G401.6 (cell line): Measurements from ENCODE around the gene ACOT11.

Experiments
- FAIRE-seq: peaks from 2 replicates; lab custom pipeline; 2012; peaks lifted over from hg19 to GRCh38; lab: Jason Lieb, UNC

The ACOT11 gene

GRCh38 chr1:54565113-54565501 is 17.1 kb downstream of the ACOT11 start:
- FAIRE-seq, result no peak

- no peak for FAIRE-seq
Measured at GRCh38 chr1:54566438-54567141, 18.6 kb downstream of the ACOT11 start.

- no peak for FAIRE-seq
Measured at GRCh38 chr1:54567961-54568360, 19.9 kb downstream of the ACOT11 start.

GRCh38 chr1:54569339-54569738 is 21.3 kb downstream of the ACOT11 start:
- FAIRE-seq, result no peak

GRCh38 chr1:54570161-54570560 is 22.1 kb downstream of the ACOT11 start:
- FAIRE-seq, result no peak

- FAIRE-seq, result no peak
Measured at GRCh38 chr1:54571326-54571725, 23.3 kb downstream of the ACOT11 start.

GRCh38 chr1:54571803-54572541 is 23.9 kb downstream of the ACOT11 start:
- no peak for FAIRE-seq

GRCh38 chr1:54572542-54572850 is 24.5 kb downstream of the ACOT11 start:
- FAIRE-seq, result no peak

- FAIRE-seq, result no peak
Measured at GRCh38 chr1:54574158-54574778, 26.2 kb downstream of the ACOT11 start.

GRCh38 chr1:54575161-54575560 is 27.1 kb downstream of the ACOT11 start:
- no peak for FAIRE-seq

- FAIRE-seq, result no peak
Measured at GRCh38 chr1:54575605-54576290, 27.7 kb downstream of the ACOT11 start.

- FAIRE-seq, result no peak
Measured at GRCh38 chr1:54577612-54578011, 29.6 kb downstream of the ACOT11 start.

- FAIRE-seq, result no peak
Measured at GRCh38 chr1:54579337-54579781, 31.3 kb downstream of the ACOT11 start.

- FAIRE-seq, result no peak
Measured at GRCh38 chr1:54580856-54581550, 33.0 kb downstream of the ACOT11 start.

- FAIRE-seq, result no peak
Measured at GRCh38 chr1:54581621-54582035, 33.6 kb downstream of the ACOT11 start.

- no peak for FAIRE-seq
Measured at GRCh38 chr1:54582566-54583306, 34.7 kb downstream of the ACOT11 start.

GRCh38 chr1:54583307-54583686 is 35.3 kb downstream of the ACOT11 start:
- no peak for FAIRE-seq

GRCh38 chr1:54583871-54584270 is 35.8 kb downstream of the ACOT11 start:
- no peak for FAIRE-seq

GRCh38 chr1:54584575-54584974 is 36.5 kb downstream of the ACOT11 start:
- FAIRE-seq, result no peak

- no peak for FAIRE-seq
Measured at GRCh38 chr1:54585181-54586066, 37.4 kb downstream of the ACOT11 start.

GRCh38 chr1:54588377-54588776 is 40.3 kb downstream of the ACOT11 start:
- FAIRE-seq, result no peak
